Measurements from ENCODE around the gene TAS1R2. TPM values are rescaled to one million over a fixed set of nuclear protein-coding genes. Genes with fewer than 3 reads are reported as not detected.

TAS1R2 gene
- total and polyA plus RNA-seq, 12 donors = not detected

GRCh38 chr1:18831656-18832055 is 27.8 kb downstream of the TAS1R2 start:
- Histone ChIP-seq H3K36me3 (replicated peaks in 1 of 2) (no peaks in the 10 kb centered on the region), H3K4me1 (replicated peaks in 1 of 2) (no peaks in the 10 kb centered on the region), H3K27ac (no peak overlapping the region), H3K4me3 (no peak overlapping the region), H3K27me3 (peaks cover 6% of the 10 kb centered on the region), H3K9me3 (replicated peaks in 1 of 3) (no peaks in the 10 kb centered on the region)
- intact Hi-C loops (cut with DNase I) = no loop called here
- TF ChIP-seq POLR2A (IDR thresholded peaks at IDR 0.05) = no peak
- no peak for TF ChIP-seq CTCF (IDR thresholded peaks at IDR 0.05)
- WGBS, 4 donors = 71 to 89% (median 89%) methylated on average over 2 of the region's 2 CpGs; no CpG with 5 or more reads in 1 of the 4 donors
- DNase-seq = no peak

GRCh38 chr1:18830596-18830995 is 28.9 kb downstream of the TAS1R2 start:
- intact Hi-C loops (cut with DNase I) = no loop called here
- Histone ChIP-seq H3K4me1 (replicated peaks in 1 of 2) (no peaks in the 10 kb centered on the region), H3K9me3 (replicated peaks in 1 of 3) (no peaks in the 10 kb centered on the region), H3K36me3 (replicated peaks in 1 of 2) (no peaks in the 10 kb centered on the region), H3K4me3 (no peak overlapping the region), H3K27me3 (peaks cover 3% of the 10 kb centered on the region), H3K27ac (no peak overlapping the region)
- no peak for TF ChIP-seq CTCF (IDR thresholded peaks at IDR 0.05)
- no peak for TF ChIP-seq POLR2A (IDR thresholded peaks at IDR 0.05)
- DNase-seq = no peak
- 50 to 60% (median 55%) methylated on average over 12 of the region's 12 CpGs for WGBS, 4 donors

- WGBS, 4 donors = 81 to 92% (median 85%) methylated on average over 1 of the region's 1 CpG
- H3K27ac ChIP-seq = no peak overlapping the region
- TF ChIP-seq POLR2A (IDR thresholded peaks at IDR 0.05) (no peak), CTCF (IDR thresholded peaks at IDR 0.05) (no peak)
- no peak for DNase-seq
- intact Hi-C loops (cut with DNase I) = no loop called here
- H3K36me3 ChIP-seq (replicated peaks in 1 of 2) = no peaks in the 10 kb centered on the region
- no peak overlapping the region for H3K4me3 ChIP-seq
- H3K9me3 ChIP-seq (replicated peaks in 1 of 3) = no peaks in the 10 kb centered on the region
- no peaks in the 10 kb centered on the region for H3K4me1 ChIP-seq (replicated peaks in 1 of 2)
- H3K27me3 ChIP-seq = no peaks in the 10 kb centered on the region
Measured at GRCh38 chr1:18829671-18830070, 29.8 kb downstream of the TAS1R2 start.

- TF ChIP-seq POLR2A (IDR thresholded peaks at IDR 0.05) = no peak
- no peak for TF ChIP-seq CTCF (IDR thresholded peaks at IDR 0.05)
- Histone ChIP-seq H3K27ac (no peak overlapping the region), H3K27me3 (no peaks in the 10 kb centered on the region), H3K4me3 (no peak overlapping the region), H3K36me3 (replicated peaks in 1 of 2) (no peaks in the 10 kb centered on the region), H3K4me1 (replicated peaks in 1 of 2) (no peaks in the 10 kb centered on the region), H3K9me3 (replicated peaks in 1 of 3) (no peaks in the 10 kb centered on the region)
- DNase-seq = no peak
- intact Hi-C loops (cut with DNase I) = no loop called here
- 45 to 58% (median 51%) methylated on average over 2 of the region's 2 CpGs for WGBS, 4 donors
Measured at GRCh38 chr1:18828224-18828623, 31.2 kb downstream of the TAS1R2 start.

Measured in adrenal gland (tissue), 12 donors.